K562 treated with DMSO at 1 percent for 48 hours (cell line): ENCODE measurements around the gene TPRX1. TPM values are rescaled to one million over a fixed set of nuclear protein-coding genes. Genes with fewer than 3 reads are reported as not detected.

ENCODE experiments used
- total RNA-seq: library from RNA; unstranded; fragments of 300-600 nt; gene quantifications from 2 replicates; pipeline ENCODE4 v1.2.3, GENCODE V29; 2022; ENCODE audit warnings: low replicate concordance; ENCODE audit errors: extremely low read depth

TPRX1 gene, protein sequence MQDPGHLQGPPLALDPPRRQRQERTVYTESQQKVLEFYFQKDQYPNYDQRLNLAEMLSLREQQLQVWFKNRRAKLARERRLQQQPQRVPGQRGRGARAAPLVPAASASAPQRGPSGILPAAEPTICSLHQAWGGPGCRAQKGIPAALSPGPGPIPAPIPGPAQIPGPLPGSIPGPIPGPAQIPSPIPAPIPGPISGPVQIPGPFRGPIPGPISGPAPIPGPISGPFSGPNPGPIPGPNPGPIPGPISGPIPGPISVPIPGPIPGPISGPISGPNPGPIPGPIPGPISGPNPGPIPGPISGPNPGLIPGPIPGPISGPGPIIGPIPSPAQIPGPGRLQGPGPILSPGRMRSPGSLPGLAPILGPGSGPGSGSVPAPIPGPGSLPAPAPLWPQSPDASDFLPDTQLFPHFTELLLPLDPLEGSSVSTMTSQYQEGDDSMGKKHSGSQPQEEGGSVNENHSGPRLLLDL
- not detected in 2 replicates for total RNA-seq

DNA sequence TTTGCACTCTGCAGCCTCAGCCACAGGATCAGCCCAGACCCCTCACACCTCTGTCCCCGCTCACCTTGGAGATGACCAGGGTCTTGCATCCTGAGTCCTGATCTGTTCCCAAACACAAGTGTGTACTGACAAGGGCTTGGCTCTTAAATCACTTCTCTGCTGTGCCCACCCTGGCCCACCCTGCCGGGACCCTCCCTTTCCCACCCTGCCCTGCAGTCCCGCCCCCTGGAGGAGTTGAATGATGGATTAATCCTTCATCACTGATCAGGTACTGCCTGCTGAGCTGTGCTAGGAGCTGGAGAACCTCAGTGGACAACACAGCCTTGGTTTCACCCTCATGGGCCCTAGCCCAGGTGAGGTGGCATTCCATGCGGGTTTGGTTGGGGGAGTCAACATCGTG lies at the start of gene TPRX1:
Gene TPRX1 (minus strand): TSS at position 101 of the 400 bp plus-strand sequence. CDS start 12 bp downstream, at position 89.

DNA sequence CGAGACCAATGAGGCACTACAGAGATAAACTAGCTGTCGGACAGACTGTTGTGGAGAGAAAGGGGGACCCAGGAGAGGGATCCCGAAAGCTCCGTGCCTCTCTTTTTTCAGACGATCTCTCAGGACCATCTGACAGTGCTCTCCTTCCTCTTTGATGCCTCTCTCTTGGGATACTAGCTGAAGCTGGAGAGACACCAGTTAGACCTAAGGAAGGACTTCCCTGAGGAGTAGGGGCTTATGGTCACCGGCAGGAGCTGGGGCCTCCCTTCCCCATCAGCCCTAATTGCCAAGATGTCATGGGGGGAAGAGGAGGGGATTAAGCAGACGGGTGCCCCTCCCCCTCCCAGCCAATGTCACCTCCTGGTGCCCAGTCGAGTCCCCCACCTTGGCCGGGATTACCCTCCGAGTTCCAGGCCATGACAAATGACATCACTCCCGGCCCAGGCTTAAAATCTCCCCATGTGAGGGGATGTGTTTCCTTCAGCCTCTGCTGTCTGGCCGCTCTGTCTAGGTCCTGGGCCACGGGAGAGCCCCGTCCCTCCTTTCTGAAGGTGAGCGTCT lies 17.2 kb upstream of the TPRX1 start, which contains the start of gene CRX:
Gene CRX (plus strand): TSS at position 478 of the 561 bp plus-strand sequence. CDS start 12,507 bp downstream, outside the sequence.

DNA sequence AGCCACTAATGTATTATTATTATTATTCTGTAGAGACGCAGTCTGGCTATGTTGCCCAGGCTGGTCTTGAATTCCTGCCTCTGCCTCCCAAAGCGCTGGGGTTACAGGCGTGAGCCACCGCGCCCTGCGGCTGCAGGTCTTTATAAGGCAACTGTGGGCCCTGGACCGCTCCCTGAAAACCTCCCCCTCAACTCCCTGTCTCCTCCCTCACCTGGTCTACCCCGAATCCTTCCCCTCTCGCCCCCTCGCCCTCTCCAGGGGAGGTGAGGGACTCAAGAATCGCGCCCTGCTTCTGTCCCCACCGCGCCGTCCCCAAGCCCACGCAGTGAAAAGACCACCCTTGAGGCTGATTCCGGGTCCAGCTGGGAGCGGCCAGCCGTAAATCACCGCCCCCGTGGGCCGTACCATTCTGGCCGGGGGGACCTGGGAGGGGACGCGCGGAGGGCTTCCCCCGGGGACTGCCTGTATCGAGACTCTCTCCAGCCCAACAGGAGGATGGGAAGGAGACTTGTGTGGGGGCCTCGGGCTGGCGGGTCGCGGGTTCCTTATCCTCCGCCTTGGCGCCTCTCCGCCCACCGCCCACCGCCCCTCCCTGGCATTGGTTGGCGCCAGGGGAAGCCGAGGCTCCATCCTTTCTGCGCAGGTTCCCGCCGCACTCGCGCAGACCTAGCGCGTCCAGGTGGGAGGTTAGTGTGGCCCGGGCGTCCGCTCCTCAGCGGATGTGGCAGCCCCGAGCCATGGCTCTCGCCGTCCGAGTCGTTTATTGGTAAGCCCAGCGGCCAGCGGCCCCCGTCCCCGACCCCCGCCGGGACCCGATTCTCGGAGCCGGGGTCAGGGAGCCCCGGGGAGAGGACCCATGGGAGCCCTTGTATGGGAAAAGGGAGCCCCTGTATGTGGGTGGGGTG lies 26.1 kb downstream of the TPRX1 start, which contains the start of gene SELENOW:
Gene SELENOW (plus strand): TSS at position 655 of the 905 bp plus-strand sequence. CDS start 83 bp downstream, at position 738.

Other genes with a start within 250 kb of the TPRX1 start
- not detected in 2 replicates for gene ZNF541, start 231.4 kb downstream of the TPRX1 start, total RNA-seq
- gene BICRA, start 195.4 kb downstream of the TPRX1 start, total RNA-seq, result not detected in 2 replicates
- gene EHD2, start 91.1 kb downstream of the TPRX1 start, total RNA-seq, result 102 TPM in 1 of 2 replicates, not detected in the other
- gene NOP53, start 59.0 kb downstream of the TPRX1 start, total RNA-seq, result 967 and 1,406 TPM in 2 replicates
- gene SELENOW, start 25.8 kb downstream of the TPRX1 start, total RNA-seq, result not detected in 2 replicates
- not detected in 2 replicates for gene CRX, start 17.4 kb upstream of the TPRX1 start, total RNA-seq
- not detected in 2 replicates for gene TPRX2, start 54.7 kb upstream of the TPRX1 start, total RNA-seq
- gene SULT2A1, start 81.8 kb upstream of the TPRX1 start, total RNA-seq, result not detected in 2 replicates
- gene BSPH1, start 187.6 kb upstream of the TPRX1 start, total RNA-seq, result not detected in 2 replicates
- gene ELSPBP1, start 190.1 kb upstream of the TPRX1 start, total RNA-seq, result not detected in 2 replicates
- gene CABP5, start 239.5 kb upstream of the TPRX1 start, total RNA-seq, result not detected in 2 replicates